HEK293 (cell line): ENCODE measurements around the gene METTL23.

Experiments used
- CTCF ChIA-PET: fragments of 350-600 bp; formaldehyde crosslinking; extraction: SDS; loops from one replicate; lab custom pipeline; 2021; ENCODE audit warnings: antibody characterized with exemption; lab: Yijun Ruan, JAX
- POLR2A ChIA-PET: fragments of 300-600 bp; formaldehyde crosslinking; extraction: SDS; loops from one replicate; lab custom pipeline; 2020; ENCODE audit warnings: antibody characterized with exemption, inconsistent platforms; lab: Yijun Ruan, JAX
- H3K27ac ChIP-seq: fragments of 200-500 bp; sonication (Bioruptor generic); 2 replicates; pipeline ENCODE4 v1.5.1; 2014; ENCODE audit warnings: low read depth, low read length, control low read depth, inconsistent platforms; ENCODE audit errors: extremely low read depth
- H3K36me3 ChIP-seq, 2 experiments: fragments of 200-500 bp in 1 of 2; sonication (Bioruptor generic) in 1 of 2; 1 replicate in 1 of 2; 2 replicates in 1 of 2; pipeline ENCODE4 v1.5.1; 2014 to 2017; ENCODE audit warnings: inconsistent platforms in 2 of 2, low read length in 2 of 2; ENCODE audit not compliant: control insufficient read depth in 2 of 2, insufficient read depth in 1 of 2
- H3K4me1 ChIP-seq: fragments of 200-500 bp; sonication (Bioruptor generic); 2 replicates; pipeline ENCODE4 v1.5.1; 2014; ENCODE audit warnings: mild to moderate bottlenecking, low read length, inconsistent platforms; ENCODE audit not compliant: control insufficient read depth, insufficient read depth
- H3K4me3 ChIP-seq: 2 replicates; pipeline ENCODE4 v1.5.1; 2011; ENCODE audit warnings: low read depth, mild to moderate bottlenecking, control low read depth, low read length, moderate library complexity
- H3K9me3 ChIP-seq: fragments of 200-500 bp; sonication (Bioruptor generic); 2 replicates; pipeline ENCODE4 v1.5.1; 2014; ENCODE audit warnings: low read depth, low read length, inconsistent platforms; ENCODE audit not compliant: control insufficient read depth, insufficient read depth
- AEBP2 ChIP-seq: fragments of 450-650 bp; formaldehyde crosslinking; IDR thresholded peaks from 2 replicates; pipeline ENCODE4 v1.5.1; 2016; ENCODE audit warnings: missing biosample characterization, missing genetic modification characterization, borderline replicate concordance
- GFI1B ChIP-seq: fragments of 450-650 bp; formaldehyde crosslinking; IDR thresholded peaks from 2 replicates; pipeline ENCODE4 v1.5.1; 2016; ENCODE audit warnings: missing biosample characterization, missing genetic modification characterization
- HOXC10 ChIP-seq: sonication (generic); formaldehyde crosslinking; IDR thresholded peaks from 2 replicates; pipeline ENCODE4 v1.8.1; 2023; ENCODE audit warnings: mild to moderate bottlenecking, missing genetic modification reagents
- KLF17 ChIP-seq: fragments of 450-650 bp; formaldehyde crosslinking; IDR thresholded peaks from 2 replicates; pipeline ENCODE4 v1.5.1; 2016; ENCODE audit warnings: missing biosample characterization, missing genetic modification characterization
- MYNN ChIP-seq: fragments of 450-650 bp; formaldehyde crosslinking; IDR thresholded peaks from 2 replicates; pipeline ENCODE4 v1.5.1; 2016; ENCODE audit warnings: missing biosample characterization, missing genetic modification characterization, borderline replicate concordance
- PRDM6 ChIP-seq: fragments of 450-650 bp; formaldehyde crosslinking; IDR thresholded peaks from 2 replicates; pipeline ENCODE4 v1.5.1; 2017; ENCODE audit warnings: missing biosample characterization, missing genetic modification characterization
- TRIM28 ChIP-seq: IDR thresholded peaks from 2 replicates; pipeline ENCODE4 v1.6.1; 2011; ENCODE audit warnings: low read length, control low read depth, borderline replicate concordance
- ZBTB21 ChIP-seq: fragments of 450-650 bp; formaldehyde crosslinking; IDR thresholded peaks from 2 replicates; pipeline ENCODE4 v1.5.1; 2017; ENCODE audit warnings: missing biosample characterization, missing genetic modification characterization
- ZNF121 ChIP-seq: fragments of 450-650 bp; formaldehyde crosslinking; IDR thresholded peaks from 2 replicates; pipeline ENCODE4 v1.5.1; 2016; ENCODE audit warnings: missing biosample characterization, missing genetic modification characterization
- ZNF16 ChIP-seq: fragments of 450-650 bp; formaldehyde crosslinking; IDR thresholded peaks from 2 replicates; pipeline ENCODE4 v1.5.1; 2016; ENCODE audit warnings: low read depth, missing biosample characterization, missing genetic modification characterization
- ZNF202 ChIP-seq: fragments of 450-650 bp; formaldehyde crosslinking; IDR thresholded peaks from 2 replicates; pipeline ENCODE4 v1.5.1; 2016; ENCODE audit warnings: missing biosample characterization, missing genetic modification characterization, borderline replicate concordance
- ZNF302 ChIP-seq: fragments of 450-650 bp; formaldehyde crosslinking; IDR thresholded peaks from 2 replicates; pipeline ENCODE4 v1.5.1; 2016; ENCODE audit warnings: missing biosample characterization, missing genetic modification characterization, low read depth
- ZNF324 ChIP-seq: fragments of 450-650 bp; formaldehyde crosslinking; IDR thresholded peaks from 2 replicates; pipeline ENCODE4 v1.5.1; 2016; ENCODE audit warnings: missing biosample characterization, missing genetic modification characterization
- ZNF449 ChIP-seq: fragments of 450-650 bp; formaldehyde crosslinking; IDR thresholded peaks from 2 replicates; pipeline ENCODE4 v1.5.1; 2017; ENCODE audit warnings: missing biosample characterization, mild to moderate bottlenecking, missing genetic modification characterization, moderate library complexity
- ZNF510 ChIP-seq: fragments of 450-650 bp; formaldehyde crosslinking; IDR thresholded peaks from 2 replicates; pipeline ENCODE4 v1.5.1; 2018; ENCODE audit warnings: mild to moderate bottlenecking, missing genetic modification characterization, missing biosample characterization; ENCODE audit not compliant: insufficient replicate concordance
- ZNF596 ChIP-seq: fragments of 450-650 bp; IDR thresholded peaks from 2 replicates; pipeline ENCODE4 v1.5.0; 2018; ENCODE audit warnings: missing biosample characterization, mild to moderate bottlenecking, missing genetic modification characterization, moderate library complexity
- ZNF623 ChIP-seq: fragments of 450-650 bp; formaldehyde crosslinking; IDR thresholded peaks from 2 replicates; pipeline ENCODE4 v1.5.1; 2016; ENCODE audit warnings: missing biosample characterization, missing genetic modification characterization
- ZNF654 ChIP-seq: fragments of 450-650 bp; formaldehyde crosslinking; IDR thresholded peaks from 2 replicates; pipeline ENCODE4 v1.5.1; 2016; ENCODE audit warnings: low read depth, missing biosample characterization, missing genetic modification characterization
- ZNF658 ChIP-seq: fragments of 450-650 bp; formaldehyde crosslinking; IDR thresholded peaks from 2 replicates; pipeline ENCODE4; 2016; ENCODE audit warnings: missing biosample characterization, missing genetic modification characterization
- ZNF670 ChIP-seq: fragments of 450-650 bp; formaldehyde crosslinking; IDR thresholded peaks from 2 replicates; pipeline ENCODE4 v1.5.1; 2016; ENCODE audit warnings: missing biosample characterization, missing genetic modification characterization, low read depth
- ZNF791 ChIP-seq: fragments of 450-650 bp; formaldehyde crosslinking; IDR thresholded peaks from 2 replicates; pipeline ENCODE4 v1.5.1; 2016; ENCODE audit warnings: missing biosample characterization, missing genetic modification characterization
- ZNF792 ChIP-seq: fragments of 450-650 bp; formaldehyde crosslinking; IDR thresholded peaks from 2 replicates; pipeline ENCODE4 v1.5.1; 2016; ENCODE audit warnings: missing biosample characterization, missing genetic modification characterization
- ZXDB ChIP-seq: fragments of 450-650 bp; formaldehyde crosslinking; IDR thresholded peaks from 2 replicates; pipeline ENCODE4 v1.5.1; 2016; ENCODE audit warnings: missing biosample characterization, missing genetic modification characterization
- TF ChIP-seq, protein P1 (sequence below): fragments of 450-650 bp; formaldehyde crosslinking; IDR thresholded peaks from 2 replicates; pipeline ENCODE4 v1.5.1; 2016; ENCODE audit warnings: missing biosample characterization, missing genetic modification characterization

METTL23 gene

GRCh38 chr17:76775021-76775600, 48.5 kb downstream of the METTL23 start (continued):
- TF ChIP-seq ZNF596 (tag by site-specific recombination): no peak
- no peak for TF ChIP-seq ZNF654
- TF ChIP-seq MYNN (tag by site-specific recombination): no peak
- TF ChIP-seq ZNF16 (tag by site-specific recombination): no peak

DNA sequence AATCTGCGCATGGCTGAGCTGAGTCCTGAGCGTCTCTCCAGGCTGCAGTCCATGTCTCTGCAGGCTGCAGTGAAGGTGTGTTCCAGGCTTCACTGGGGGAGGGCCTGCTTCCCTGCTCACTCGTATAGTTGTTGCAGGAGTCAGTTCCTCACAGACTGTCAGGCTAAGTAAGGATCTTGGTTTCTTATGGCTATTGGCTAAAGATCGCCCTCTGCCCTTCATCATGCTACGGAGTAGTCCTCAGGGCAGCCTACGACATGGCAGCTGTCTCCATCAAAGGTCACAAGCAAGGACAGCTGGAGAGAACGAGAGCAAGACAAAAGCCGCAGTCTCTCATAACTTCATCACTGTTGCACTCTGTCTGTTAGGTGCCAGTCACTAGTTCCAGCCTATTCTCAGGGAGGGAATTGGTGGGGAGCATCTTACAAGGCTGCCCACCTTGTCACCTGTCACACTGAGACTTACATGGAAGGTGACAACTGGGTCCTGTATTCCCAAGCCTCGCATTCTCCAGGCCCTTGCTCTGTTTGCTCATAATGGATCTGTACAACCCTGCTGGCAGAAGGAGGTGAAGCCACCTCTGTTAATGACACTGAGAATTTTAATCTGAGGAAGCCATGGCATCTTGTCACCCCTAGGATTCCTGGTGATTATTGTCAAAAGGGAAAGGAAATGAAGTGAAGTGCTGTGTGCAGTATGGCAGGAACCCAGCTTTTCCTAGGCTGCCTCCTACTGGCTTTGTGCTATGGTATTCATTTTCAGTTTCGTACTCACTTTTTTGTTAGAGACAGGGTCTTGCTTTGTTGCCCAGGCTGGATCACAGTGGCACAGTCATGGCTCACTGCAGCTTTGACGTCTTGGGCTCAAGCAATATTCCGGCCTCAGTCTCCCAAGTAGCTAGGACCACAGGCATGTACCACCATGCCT, 54.7 kb downstream of the METTL23 start:
- TF ChIP-seq, protein P1, sequence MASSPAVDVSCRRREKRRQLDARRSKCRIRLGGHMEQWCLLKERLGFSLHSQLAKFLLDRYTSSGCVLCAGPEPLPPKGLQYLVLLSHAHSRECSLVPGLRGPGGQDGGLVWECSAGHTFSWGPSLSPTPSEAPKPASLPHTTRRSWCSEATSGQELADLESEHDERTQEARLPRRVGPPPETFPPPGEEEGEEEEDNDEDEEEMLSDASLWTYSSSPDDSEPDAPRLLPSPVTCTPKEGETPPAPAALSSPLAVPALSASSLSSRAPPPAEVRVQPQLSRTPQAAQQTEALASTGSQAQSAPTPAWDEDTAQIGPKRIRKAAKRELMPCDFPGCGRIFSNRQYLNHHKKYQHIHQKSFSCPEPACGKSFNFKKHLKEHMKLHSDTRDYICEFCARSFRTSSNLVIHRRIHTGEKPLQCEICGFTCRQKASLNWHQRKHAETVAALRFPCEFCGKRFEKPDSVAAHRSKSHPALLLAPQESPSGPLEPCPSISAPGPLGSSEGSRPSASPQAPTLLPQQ (tag by site-specific recombination): no peak
- TF ChIP-seq ZXDB (tag by site-specific recombination) (no peak), ZNF324 (tag by site-specific recombination) (no peak), ZNF623 (tag by site-specific recombination) (no peak), ZNF202 (tag by site-specific recombination) (no peak), ZNF670 (tag by site-specific recombination) (no peak)
- ChIA-PET POLR2A (interaction anchor here (0.7 kb wide), 1 partner anchor 49 kb away, joined by 4 read pairs; no protein-coding TSS in a partner anchor), CTCF (interaction anchor here (0.5 to 1.3 kb wide), 3 partner anchors 18 to 599 kb away, joined by 3 to 4 read pairs (median 3); no protein-coding TSS in a partner anchor)
- no peak overlapping the region for H3K27ac ChIP-seq
- H3K4me3 ChIP-seq: no peak overlapping the region
- no peaks in the 10 kb centered on the region for H3K9me3 ChIP-seq
- no peaks in the 10 kb centered on the region for H3K4me1 ChIP-seq
- peaks cover 26 to 49% of the 10 kb centered on the region in 2 experiments for H3K36me3 ChIP-seq

- Histone ChIP-seq H3K4me1 (no peaks in the 10 kb centered on the region), H3K36me3 (peaks cover 11 to 40% of the 10 kb centered on the region in 2 experiments; a peak in 2 of 3 replicates), H3K27ac (no peak overlapping the region), H3K4me3 (no peak overlapping the region), H3K9me3 (no peaks in the 10 kb centered on the region)
- CTCF ChIA-PET: interaction anchor here (0.7 kb wide), 1 partner anchor 82 kb away, joined by 3 read pairs; no protein-coding TSS in a partner anchor
- no peak for TF ChIP-seq PRDM6 (tag by site-specific recombination)
- no peak for TF ChIP-seq ZNF121
- TF ChIP-seq ZNF658 (tag by site-specific recombination): no peak
- TF ChIP-seq ZBTB21: no peak
- no peak for TF ChIP-seq ZNF449 (tag by site-specific recombination)
- no peak for TF ChIP-seq AEBP2 (tag by site-specific recombination)
- no peak for TF ChIP-seq TRIM28
- TF ChIP-seq ZNF792 (tag by site-specific recombination): no peak
- TF ChIP-seq KLF17: no peak
- no peak for TF ChIP-seq ZNF510
- TF ChIP-seq GFI1B (tag by site-specific recombination): no peak
- no peak for TF ChIP-seq HOXC10 (CRISPR knock-in tag)
- no peak for TF ChIP-seq ZNF302 (tag by site-specific recombination)
- TF ChIP-seq ZNF791: no peak
- no peak for TF ChIP-seq ZNF654
- POLR2A ChIA-PET: no interaction called here
Measured at GRCh38 chr17:76783146-76783545, 56.5 kb downstream of the METTL23 start.
